CD4-positive, alpha-beta T cell (primary cell): ENCODE measurements around the gene IL2RA. TPM values are rescaled to one million over a fixed set of nuclear protein-coding genes. Genes with fewer than 3 reads are reported as not detected.
"Not testable (repeated sequence)": the region's sequence is repeated elsewhere in the genome, so short reads cannot be mapped to it uniquely, and the experiment has no call there.

Source experiments
- ATAC-seq: fragments of 200-7000 bp; cut with Tn5 transposase; one replicate; pipeline ENCODE4 v1.10.0; 2022; ENCODE audit warnings: mild to moderate bottlenecking; ENCODE audit not compliant: poor library complexity
- CTCF ChIA-PET: fragments of 350-600 bp; sonication (Branson Sonifier 250); formaldehyde crosslinking; loops from one replicate; lab custom pipeline; 2021; ENCODE audit warnings: antibody characterized with exemption, inconsistent platforms; lab: Charles Lee
- POLR2A ChIA-PET: fragments of 350-600 bp; sonication (Branson Sonifier 250); formaldehyde crosslinking; loops from one replicate; lab custom pipeline; 2021; ENCODE audit warnings: antibody characterized with exemption, inconsistent platforms; lab: Charles Lee
- DNase-seq, 14 experiments: peaks; one replicate each; pipeline ENCODE4 v3.0.0-alpha.2; 2013 to 2020; ENCODE audit warnings: mixed read lengths in 2 of 14
- H3K27ac ChIP-seq, 2 donors: one replicate each; pipeline versions ENCODE4 v1.5.1 to v1.7.0; 2013; ENCODE audit warnings: low read length in 2 of 2, low read depth in 1 of 2, mild to moderate bottlenecking in 1 of 2
- H3K27me3 ChIP-seq, 2 experiments: 1 replicate in 1 of 2; 2 replicates in 1 of 2; pipeline versions ENCODE4 v1.6.1 to v1.7.0; 2013; ENCODE audit warnings: low read length in 2 of 2, control low read depth in 1 of 2, mild to moderate bottlenecking in 1 of 2, moderate library complexity in 1 of 2; ENCODE audit not compliant: insufficient read depth in 2 of 2, control insufficient read depth in 1 of 2
- H3K36me3 ChIP-seq: one replicate; pipeline ENCODE4 v1.6.1; 2013; ENCODE audit warnings: low read length, control low read depth; ENCODE audit not compliant: insufficient read depth
- H3K4me1 ChIP-seq: one replicate; pipeline ENCODE4 v1.6.1; 2013; ENCODE audit warnings: low read length, control low read depth; ENCODE audit not compliant: insufficient read depth
- H3K4me3 ChIP-seq: one replicate; pipeline ENCODE4 v1.5.1; 2013; ENCODE audit warnings: mild to moderate bottlenecking, low read length, moderate library complexity
- H3K9me3 ChIP-seq, 2 experiments: 1 replicate in 1 of 2; 2 replicates in 1 of 2; pipeline versions ENCODE4 v1.6.1 to v1.7.0; 2013; ENCODE audit warnings: low read length in 2 of 2, mild to moderate bottlenecking in 2 of 2, control low read depth in 1 of 2, moderate library complexity in 1 of 2; ENCODE audit not compliant: control insufficient read depth in 1 of 2, insufficient read depth in 1 of 2
- H3K27ac Mint-ChIP-seq: one replicate; pipeline ENCODE4 v1.8.0; 2020; ENCODE audit warnings: mixed read lengths
- H3K27me3 Mint-ChIP-seq: one replicate; pipeline ENCODE4 v1.8.0; 2021; ENCODE audit warnings: mixed read lengths
- H3K36me3 Mint-ChIP-seq: one replicate; pipeline ENCODE4 v1.8.0; 2021; ENCODE audit warnings: low read depth, mixed read lengths
- H3K4me1 Mint-ChIP-seq: one replicate; pipeline ENCODE4 v1.8.0; 2021; ENCODE audit warnings: low read depth, mixed read lengths
- H3K4me3 Mint-ChIP-seq: one replicate; pipeline ENCODE4 v1.8.0; 2020; ENCODE audit warnings: mild to moderate bottlenecking, mixed read lengths
- H3K9me3 Mint-ChIP-seq: one replicate; pipeline ENCODE4 v1.8.0; 2020; ENCODE audit warnings: mixed read lengths
- intact Hi-C, 2 experiments: fragments of 100-400 bp; cut with DNase I in 1 of 2; cut with micrococcal nuclease in 1 of 2; formaldehyde crosslinking; loops; one replicate each; pipeline versions ENCODE4 v1.15.1 to v1.9.0; 2023 to 2025; cut with DNase I, micrococcal nuclease
- total RNA-seq, 174 experiments: library from RNA in 2 of 174; stranded (reverse) in 2 of 174; gene quantifications; one replicate each; pipeline ENCODE4 v1.2.3 and lab custom pipeline; 2021 to 2026
- TF ChIP-seq, protein P1 (sequence below): fragments of 200-600 bp; IDR thresholded peaks from one replicate; pipeline ENCODE4 v1.8.0; 2022; ENCODE audit warnings: antibody characterized with exemption, mild to moderate bottlenecking

IL2RA gene
- total RNA-seq, 2 experiments from 2014 or later: 4.9 to 5.4 TPM

GRCh38 chr10:5961405-5962100, 100.6 kb downstream of the IL2RA start:
- H3K9me3 ChIP-seq: no peaks in the 10 kb centered on the region
- TF ChIP-seq, protein P1, sequence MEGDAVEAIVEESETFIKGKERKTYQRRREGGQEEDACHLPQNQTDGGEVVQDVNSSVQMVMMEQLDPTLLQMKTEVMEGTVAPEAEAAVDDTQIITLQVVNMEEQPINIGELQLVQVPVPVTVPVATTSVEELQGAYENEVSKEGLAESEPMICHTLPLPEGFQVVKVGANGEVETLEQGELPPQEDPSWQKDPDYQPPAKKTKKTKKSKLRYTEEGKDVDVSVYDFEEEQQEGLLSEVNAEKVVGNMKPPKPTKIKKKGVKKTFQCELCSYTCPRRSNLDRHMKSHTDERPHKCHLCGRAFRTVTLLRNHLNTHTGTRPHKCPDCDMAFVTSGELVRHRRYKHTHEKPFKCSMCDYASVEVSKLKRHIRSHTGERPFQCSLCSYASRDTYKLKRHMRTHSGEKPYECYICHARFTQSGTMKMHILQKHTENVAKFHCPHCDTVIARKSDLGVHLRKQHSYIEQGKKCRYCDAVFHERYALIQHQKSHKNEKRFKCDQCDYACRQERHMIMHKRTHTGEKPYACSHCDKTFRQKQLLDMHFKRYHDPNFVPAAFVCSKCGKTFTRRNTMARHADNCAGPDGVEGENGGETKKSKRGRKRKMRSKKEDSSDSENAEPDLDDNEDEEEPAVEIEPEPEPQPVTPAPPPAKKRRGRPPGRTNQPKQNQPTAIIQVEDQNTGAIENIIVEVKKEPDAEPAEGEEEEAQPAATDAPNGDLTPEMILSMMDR: no peak
- POLR2A ChIA-PET: interaction anchor here (1.7 kb wide), 1 partner anchor 16 kb away, joined by 7 read pairs; the partner anchor contains the start of gene IL15RA
- peaks cover 9% of the 10 kb centered on the region for H3K36me3 Mint-ChIP-seq
- CTCF ChIA-PET: no interaction called here
- H3K4me3 ChIP-seq: no peak overlapping the region
- H3K27me3 Mint-ChIP-seq: no peaks in the 10 kb centered on the region
- H3K9me3 Mint-ChIP-seq: no peaks in the 10 kb centered on the region
- no peak overlapping the region for H3K27ac ChIP-seq
- DNase-seq: no peak
- H3K36me3 ChIP-seq: peaks cover 57% of the 10 kb centered on the region
- H3K4me1 ChIP-seq: no peaks in the 10 kb centered on the region
- no peaks in the 10 kb centered on the region for H3K27me3 ChIP-seq
- ATAC-seq: no peak
- H3K4me1 Mint-ChIP-seq: no peaks in the 10 kb centered on the region
- intact Hi-C loops: no loop called here
- H3K4me3 Mint-ChIP-seq: no peak overlapping the region
- H3K27ac Mint-ChIP-seq: no peak overlapping the region

- H3K4me1 ChIP-seq, CTCF ChIA-PET, H3K27ac Mint-ChIP-seq, ATAC-seq, H3K4me3 ChIP-seq, H3K4me3 Mint-ChIP-seq, H3K9me3 ChIP-seq, H3K4me1 Mint-ChIP-seq, DNase-seq, H3K27me3 Mint-ChIP-seq, H3K9me3 Mint-ChIP-seq, H3K27ac ChIP-seq, H3K36me3 Mint-ChIP-seq, H3K27me3 ChIP-seq, intact Hi-C loops: not testable (repeated sequence)
- POLR2A ChIA-PET: interaction anchor here (1.7 kb wide), 1 partner anchor 17 kb away, joined by 7 read pairs; the partner anchor contains the start of gene IL15RA
- H3K36me3 ChIP-seq: peaks cover 52% of the 10 kb centered on the region
Observed at GRCh38 chr10:5960973-5961275, 101.2 kb downstream of the IL2RA start.

Other genes starting within 250 kb of the IL2RA start
- gene GDI2, start 248.9 kb downstream of the IL2RA start, total RNA-seq: 10 to 100 TPM; 78.1 to 82.3 TPM
- gene ANKRD16, start 172.5 kb downstream of the IL2RA start, total RNA-seq: 1 to 10 TPM; 1.4 to 1.8 TPM
- 10 to 100 TPM; 33.9 to 34.2 TPM for gene FBH1, start 172.1 kb downstream of the IL2RA start, total RNA-seq
- 1 to 10 TPM; 4.4 TPM for gene IL15RA, start 84.8 kb downstream of the IL2RA start, total RNA-seq
- 100 to 1,000 TPM; 143 to 150 TPM for gene RBM17, start 26.7 kb upstream of the IL2RA start, total RNA-seq
- 100 to 1,000 TPM; 142 to 145 TPM for gene PFKFB3, start 140.6 kb upstream of the IL2RA start, total RNA-seq